HFF-Myc (cell line): Measurements from ENCODE around the gene ABCC6.
"Not testable (repeated sequence)": the region's sequence is repeated elsewhere in the genome, so short reads cannot be mapped to it uniquely, and the experiment has no call there.

Experiments
- DNase-seq: peaks from one replicate; pipeline ENCODE4 v3.0.0-alpha.2; 2011; ENCODE audit warnings: low read depth; ENCODE audit errors: extremely low read depth
- H3K4me3 ChIP-seq: replicated peaks from 2 replicates; pipeline ENCODE4 v1.5.1; 2011; ENCODE audit warnings: low read depth, mild to moderate bottlenecking, control low read depth, low read length
- TF ChIP-seq, protein P1 (sequence below): IDR thresholded peaks from 2 replicates; pipeline ENCODE4 v1.5.1; 2012; ENCODE audit warnings: mild to moderate bottlenecking, low read depth, low read length, control low read depth; ENCODE audit errors: missing control alignments

ABCC6 gene

DNA sequence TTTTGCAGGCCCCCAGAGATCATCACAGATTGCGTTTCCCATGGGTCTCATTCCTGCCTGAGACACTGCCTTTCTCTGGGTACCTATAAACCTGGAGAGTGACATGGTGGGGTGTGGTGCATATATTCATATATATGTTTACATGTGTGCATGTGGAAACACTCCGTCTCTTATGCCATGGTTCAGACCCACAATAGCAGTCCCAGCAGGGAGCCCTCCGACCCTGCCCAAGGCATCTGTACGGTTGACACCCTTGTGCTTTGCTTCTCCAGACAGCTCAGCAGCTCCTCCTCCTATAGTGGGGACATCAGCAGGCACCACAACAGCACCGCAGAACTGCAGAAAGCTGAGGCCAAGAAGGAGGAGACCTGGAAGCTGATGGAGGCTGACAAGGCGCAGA is 116.8 kb downstream of the ABCC6 start:
- H3K4me3 ChIP-seq: no peak overlapping the region
- TF ChIP-seq, protein P1, sequence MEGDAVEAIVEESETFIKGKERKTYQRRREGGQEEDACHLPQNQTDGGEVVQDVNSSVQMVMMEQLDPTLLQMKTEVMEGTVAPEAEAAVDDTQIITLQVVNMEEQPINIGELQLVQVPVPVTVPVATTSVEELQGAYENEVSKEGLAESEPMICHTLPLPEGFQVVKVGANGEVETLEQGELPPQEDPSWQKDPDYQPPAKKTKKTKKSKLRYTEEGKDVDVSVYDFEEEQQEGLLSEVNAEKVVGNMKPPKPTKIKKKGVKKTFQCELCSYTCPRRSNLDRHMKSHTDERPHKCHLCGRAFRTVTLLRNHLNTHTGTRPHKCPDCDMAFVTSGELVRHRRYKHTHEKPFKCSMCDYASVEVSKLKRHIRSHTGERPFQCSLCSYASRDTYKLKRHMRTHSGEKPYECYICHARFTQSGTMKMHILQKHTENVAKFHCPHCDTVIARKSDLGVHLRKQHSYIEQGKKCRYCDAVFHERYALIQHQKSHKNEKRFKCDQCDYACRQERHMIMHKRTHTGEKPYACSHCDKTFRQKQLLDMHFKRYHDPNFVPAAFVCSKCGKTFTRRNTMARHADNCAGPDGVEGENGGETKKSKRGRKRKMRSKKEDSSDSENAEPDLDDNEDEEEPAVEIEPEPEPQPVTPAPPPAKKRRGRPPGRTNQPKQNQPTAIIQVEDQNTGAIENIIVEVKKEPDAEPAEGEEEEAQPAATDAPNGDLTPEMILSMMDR: no peak
- DNase-seq: no peak

- no peak for DNase-seq
- H3K4me3 ChIP-seq: no peak overlapping the region
- TF ChIP-seq, protein P1: no peak
Observed at GRCh38 chr16:16105646-16106045, 117.6 kb downstream of the ABCC6 start.

DNA sequence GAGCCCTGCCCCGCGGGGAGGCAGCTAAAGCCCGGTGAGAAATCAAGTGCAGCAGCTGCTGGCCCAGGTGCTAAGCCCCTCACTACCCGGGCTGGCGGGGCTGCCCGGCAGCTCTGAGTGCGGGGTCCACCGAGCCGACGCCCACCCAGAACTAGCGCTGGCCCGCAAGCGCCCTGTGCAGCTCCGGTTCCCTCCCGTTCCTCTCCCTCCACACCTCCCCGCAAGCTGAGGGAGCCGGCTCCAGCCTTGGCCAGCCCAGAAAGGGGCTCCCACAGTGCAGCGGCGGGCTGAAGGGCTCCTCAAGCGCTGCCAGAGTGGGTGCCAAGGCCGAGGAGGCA is 118.5 kb downstream of the ABCC6 start:
- not testable (repeated sequence) for DNase-seq, H3K4me3 ChIP-seq

DNA sequence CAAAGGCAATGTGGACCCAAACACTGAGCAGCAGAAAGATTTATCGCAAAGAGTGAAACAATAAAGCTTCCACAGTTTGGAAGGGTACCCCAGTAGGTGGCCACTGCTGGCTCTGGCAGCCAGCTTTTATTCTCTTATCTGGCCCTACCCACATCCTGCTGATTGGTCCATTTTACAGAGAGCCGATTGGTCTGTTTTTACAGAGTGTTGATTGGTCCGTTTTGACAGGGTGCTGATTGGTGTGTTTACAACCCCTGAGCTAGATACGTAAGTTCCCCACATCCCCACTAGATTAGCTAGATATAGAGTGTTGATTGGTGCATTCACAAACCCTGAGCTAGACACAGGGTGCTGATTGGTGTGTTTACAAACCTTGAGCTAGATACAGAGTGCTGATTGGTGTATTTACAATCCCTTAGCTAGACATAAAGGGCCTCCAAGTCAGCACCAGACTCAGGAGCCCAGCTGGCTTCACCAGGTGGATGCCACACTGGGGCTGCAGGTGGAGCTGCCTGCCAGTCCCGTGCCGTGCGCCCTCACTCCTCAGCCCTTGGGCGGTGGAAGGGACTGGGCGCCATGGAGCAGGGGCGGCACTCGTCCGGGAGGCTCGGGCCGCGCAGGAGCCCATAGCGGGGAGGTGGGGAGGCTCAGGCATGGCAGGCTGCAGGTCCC is 119.0 kb downstream of the ABCC6 start:
- not testable (repeated sequence) for DNase-seq, H3K4me3 ChIP-seq

DNA sequence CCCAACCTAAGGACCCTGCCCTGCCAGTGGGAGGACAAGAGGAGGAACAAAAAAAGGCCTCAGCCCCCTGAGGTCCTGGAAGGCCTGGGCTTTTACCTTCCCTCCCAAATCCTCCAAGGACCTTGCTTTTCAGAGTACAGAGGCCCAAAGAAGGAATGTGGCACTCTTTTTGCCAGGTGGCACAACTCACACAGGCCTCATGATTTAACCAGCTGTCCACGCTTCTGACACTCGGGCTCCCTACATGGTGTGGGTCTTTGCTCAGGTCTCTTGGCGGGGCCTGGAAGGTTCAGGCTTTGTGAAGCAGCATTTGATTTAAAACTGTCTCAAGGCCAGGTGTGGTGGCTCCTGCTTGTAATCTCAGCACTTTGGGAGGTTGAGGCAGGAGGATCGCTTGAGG is 120.6 kb downstream of the ABCC6 start:
- TF ChIP-seq, protein P1: no peak
- no peak for DNase-seq

GRCh38 chr16:16101585-16101984 is 121.7 kb downstream of the ABCC6 start:
- TF ChIP-seq, protein P1: no peak
- DNase-seq: no peak
- no peak overlapping the region for H3K4me3 ChIP-seq

More for the DNA sequence above, 120.6 kb downstream of the ABCC6 start:
- no peak overlapping the region for H3K4me3 ChIP-seq

GRCh38 chr16:16100631-16101030 is 122.7 kb downstream of the ABCC6 start:
- no peak for DNase-seq
- TF ChIP-seq, protein P1: no peak

GRCh38 chr16:16099320-16099719 is 124.0 kb downstream of the ABCC6 start:
- TF ChIP-seq, protein P1: no peak
- no peak for DNase-seq
- H3K4me3 ChIP-seq: no peak overlapping the region

More at GRCh38 chr16:16100631-16101030, 122.7 kb downstream of the ABCC6 start:
- no peak overlapping the region for H3K4me3 ChIP-seq
